Mesenchymal stem cell (in vitro differentiated cells and primary cell): Measurements from ENCODE around the gene PSME4.
"Not testable (repeated sequence)": the region's sequence is repeated elsewhere in the genome, so short reads cannot be mapped to it uniquely, and the experiment has no call there.

Experiments
- DNase-seq: peaks from one replicate; pipeline ENCODE4 v3.0.0-alpha.2; 2013
- H2AFZ ChIP-seq: one replicate; pipeline ENCODE4 v1.6.1; 2013; ENCODE audit warnings: low read depth, mild to moderate bottlenecking, control low read depth, inconsistent platforms, low read length, moderate library complexity
- H2AK5ac ChIP-seq: 2 replicates; pipeline ENCODE4 v1.6.1; 2013; ENCODE audit warnings: low read length, moderate library complexity, mild to moderate bottlenecking, inconsistent platforms; ENCODE audit not compliant: severe bottlenecking
- H2BK120ac ChIP-seq: one replicate; pipeline ENCODE4 v1.6.1; 2013; ENCODE audit warnings: low read depth, mild to moderate bottlenecking, inconsistent platforms, low read length, moderate library complexity
- H2BK12ac ChIP-seq, 2 experiments: one replicate each; pipeline ENCODE4 v1.6.1; 2013; ENCODE audit warnings: inconsistent platforms in 2 of 2, low read length in 2 of 2, mild to moderate bottlenecking in 2 of 2, moderate library complexity in 2 of 2, control low read depth in 1 of 2
- H2BK15ac ChIP-seq: one replicate; pipeline ENCODE4 v1.6.1; 2013; ENCODE audit warnings: mild to moderate bottlenecking, low read depth, inconsistent platforms; ENCODE audit not compliant: poor library complexity, severe bottlenecking
- H2BK5ac ChIP-seq: 2 replicates; pipeline ENCODE4 v1.6.1; 2013; ENCODE audit warnings: low read depth, mild to moderate bottlenecking, low read length, control low read depth, inconsistent platforms; ENCODE audit not compliant: poor library complexity, severe bottlenecking
- H3K14ac ChIP-seq, 2 experiments: one replicate each; pipeline ENCODE4 v1.6.1; 2013; ENCODE audit warnings: inconsistent platforms in 2 of 2, low read length in 2 of 2, control low read depth in 1 of 2, mild to moderate bottlenecking in 1 of 2, moderate library complexity in 1 of 2
- H3K18ac ChIP-seq, 2 experiments: one replicate each; pipeline ENCODE4 v1.6.1; 2013; ENCODE audit warnings: inconsistent platforms in 2 of 2, low read length in 2 of 2, control low read depth in 1 of 2, low read depth in 1 of 2, mild to moderate bottlenecking in 1 of 2
- H3K23ac ChIP-seq, 2 experiments: one replicate each; pipeline ENCODE4 v1.6.1; 2013; ENCODE audit warnings: inconsistent platforms in 2 of 2, low read length in 2 of 2, mild to moderate bottlenecking in 2 of 2, moderate library complexity in 2 of 2, control low read depth in 1 of 2
- H3K27ac ChIP-seq: 2 replicates; pipeline ENCODE4 v1.5.1; 2013; ENCODE audit warnings: mild to moderate bottlenecking, moderate library complexity, low read length, control low read depth, inconsistent platforms; ENCODE audit not compliant: poor library complexity, severe bottlenecking
- H3K27me3 ChIP-seq, 2 experiments: 2 replicates each; pipeline versions ENCODE4 v1.6.1 to v1.7.0; 2013; ENCODE audit warnings: low read length in 2 of 2, mild to moderate bottlenecking in 2 of 2, moderate library complexity in 2 of 2, control low read depth in 1 of 2, inconsistent platforms in 1 of 2; ENCODE audit not compliant: control insufficient read depth in 1 of 2, insufficient read depth in 1 of 2
- H3K36me3 ChIP-seq, 2 experiments: 2 replicates each; pipeline versions ENCODE4 v1.6.1 to v1.7.0; 2013; ENCODE audit warnings: low read length in 2 of 2, control low read depth in 1 of 2, inconsistent platforms in 1 of 2, low read depth in 1 of 2, mild to moderate bottlenecking in 1 of 2; ENCODE audit not compliant: insufficient read depth in 2 of 2, control insufficient read depth in 1 of 2
- H3K4ac ChIP-seq, 2 experiments: one replicate each; pipeline ENCODE4 v1.6.1; 2013; ENCODE audit warnings: inconsistent platforms in 2 of 2, low read length in 2 of 2, mild to moderate bottlenecking in 2 of 2, moderate library complexity in 2 of 2, control low read depth in 1 of 2, low read depth in 1 of 2
- H3K4me1 ChIP-seq: 2 replicates; pipeline ENCODE4 v1.6.1; 2013; ENCODE audit warnings: low read depth, low read length, control low read depth; ENCODE audit not compliant: control insufficient read depth, insufficient read depth
- H3K4me2 ChIP-seq: 2 replicates; pipeline ENCODE4 v1.6.1; 2013; ENCODE audit warnings: low read length, mild to moderate bottlenecking, inconsistent platforms; ENCODE audit not compliant: poor library complexity, severe bottlenecking
- H3K4me3 ChIP-seq, 2 experiments: 2 replicates each; pipeline versions ENCODE4 v1.5.1 to v1.7.0; 2013; ENCODE audit warnings: low read length in 2 of 2, mild to moderate bottlenecking in 2 of 2, control low read depth in 1 of 2, low read depth in 1 of 2; ENCODE audit not compliant: insufficient read depth in 1 of 2
- H3K79me1 ChIP-seq: replicated peaks from 2 replicates; pipeline ENCODE4 v1.6.1; 2013; ENCODE audit warnings: mild to moderate bottlenecking, control low read depth, low read length, inconsistent platforms; ENCODE audit not compliant: poor library complexity, severe bottlenecking
- H3K9ac ChIP-seq: 2 replicates; pipeline ENCODE4 v1.7.0; 2013; ENCODE audit warnings: mild to moderate bottlenecking, low read length, moderate library complexity
- H3K9me3 ChIP-seq: 2 replicates; pipeline ENCODE4 v1.7.0; 2013; ENCODE audit warnings: mild to moderate bottlenecking, low read length; ENCODE audit not compliant: control insufficient read depth
- H4K8ac ChIP-seq: one replicate; pipeline ENCODE4 v1.6.1; 2013; ENCODE audit warnings: inconsistent platforms, mild to moderate bottlenecking, low read length, moderate library complexity
- H4K91ac ChIP-seq: one replicate; pipeline ENCODE4 v1.6.1; 2013; ENCODE audit warnings: mild to moderate bottlenecking, low read length, inconsistent platforms
- WGBS: methylation state at CpG from one replicate; pipeline ENCODE4 v1.1.7; 2013; ENCODE audit warnings: mixed read lengths; 5-methylcytosine and 5-hydroxymethylcytosine counted together

PSME4 gene

DNA sequence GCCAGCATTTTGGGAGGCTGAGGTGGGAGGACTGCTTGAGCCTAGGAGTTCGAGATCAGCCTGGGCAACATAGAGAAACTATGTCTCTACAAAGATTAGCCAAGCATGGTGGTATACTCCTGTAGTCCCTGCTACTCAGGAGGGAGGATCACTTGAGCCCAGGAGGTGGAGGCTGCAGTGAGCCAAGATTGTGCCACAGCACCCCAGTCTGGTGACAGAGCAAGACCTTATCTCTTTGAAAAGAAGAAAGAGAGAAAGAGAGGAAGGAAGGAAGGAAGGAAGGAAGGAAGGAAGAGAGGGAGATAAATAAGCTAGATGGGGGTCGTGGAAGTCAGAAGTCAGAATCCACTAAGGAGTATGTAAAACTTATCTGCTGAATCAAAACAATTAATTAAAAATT is 127.2 kb downstream of the PSME4 start:
- H2AK5ac ChIP-seq: no peak overlapping the region
- H3K14ac ChIP-seq: no peak overlapping the region
- H2BK120ac ChIP-seq: no peak overlapping the region
- H2BK5ac ChIP-seq: no peak overlapping the region
- H3K4ac ChIP-seq: no peak overlapping the region
- no peak overlapping the region for H3K9ac ChIP-seq
- no peak overlapping the region for H3K4me2 ChIP-seq
- H2BK12ac ChIP-seq: no peak overlapping the region
- H3K4me1 ChIP-seq: no peaks in the 10 kb centered on the region
- DNase-seq: no peak
- no peak overlapping the region for H4K91ac ChIP-seq
- H2AFZ ChIP-seq: no peak overlapping the region
- H3K36me3 ChIP-seq: peaks cover 0 to 7% of the 10 kb centered on the region in 2 experiments
- H3K23ac ChIP-seq: no peak overlapping the region
- H3K18ac ChIP-seq: no peak overlapping the region
- peaks cover 2% of the 10 kb centered on the region for H3K9me3 ChIP-seq
- H3K79me1 ChIP-seq: no peaks in the 10 kb centered on the region
- WGBS: 84% methylated on average over 1 of the region's 2 CpGs
- H3K27ac ChIP-seq: no peak overlapping the region
- H3K4me3 ChIP-seq: no peak overlapping the region
- H4K8ac ChIP-seq: no peak overlapping the region
- no peak overlapping the region for H2BK15ac ChIP-seq
- no peaks in the 10 kb centered on the region for H3K27me3 ChIP-seq

DNA sequence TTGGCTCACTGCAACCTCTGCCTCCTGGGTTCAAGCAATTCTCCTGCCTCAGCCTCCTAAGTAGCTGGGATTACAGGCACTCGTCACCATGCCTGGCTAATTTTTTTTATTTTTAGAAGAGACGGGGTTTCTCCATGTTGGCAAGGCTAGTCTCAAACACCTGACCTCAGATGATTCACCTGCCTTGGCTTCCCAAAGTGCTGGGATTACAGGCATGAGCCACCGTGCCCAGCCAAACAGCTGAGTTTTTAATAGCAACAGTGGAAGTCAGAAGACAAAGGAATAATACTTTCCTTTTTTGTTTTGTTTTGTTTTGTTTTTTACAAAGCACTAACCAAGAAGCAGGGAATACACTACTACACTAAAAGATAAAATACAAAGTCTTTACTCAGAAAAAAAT is 127.9 kb downstream of the PSME4 start:
- no peak for DNase-seq
- no peak overlapping the region for H2BK15ac ChIP-seq
- no peak overlapping the region for H2BK5ac ChIP-seq
- H3K4me1 ChIP-seq: no peaks in the 10 kb centered on the region
- no peaks in the 10 kb centered on the region for H3K27me3 ChIP-seq
- peaks cover 2% of the 10 kb centered on the region for H3K9me3 ChIP-seq
- no peak overlapping the region for H4K8ac ChIP-seq
- peaks cover 0 to 2% of the 10 kb centered on the region in 2 experiments for H3K36me3 ChIP-seq
- no peak overlapping the region for H3K4me3 ChIP-seq
- H3K18ac ChIP-seq: no peak overlapping the region
- no peak overlapping the region for H3K14ac ChIP-seq
- H3K4me2 ChIP-seq: no peak overlapping the region
- no peak overlapping the region for H2BK120ac ChIP-seq
- H3K4ac ChIP-seq: no peak overlapping the region
- no peak overlapping the region for H2AFZ ChIP-seq
- H2AK5ac ChIP-seq: no peak overlapping the region
- H3K79me1 ChIP-seq: no peaks in the 10 kb centered on the region
- no peak overlapping the region for H2BK12ac ChIP-seq
- 89% methylated on average over 3 of the region's 3 CpGs for WGBS
- no peak overlapping the region for H3K23ac ChIP-seq
- H3K9ac ChIP-seq: no peak overlapping the region
- H3K27ac ChIP-seq: no peak overlapping the region
- no peak overlapping the region for H4K91ac ChIP-seq

DNA sequence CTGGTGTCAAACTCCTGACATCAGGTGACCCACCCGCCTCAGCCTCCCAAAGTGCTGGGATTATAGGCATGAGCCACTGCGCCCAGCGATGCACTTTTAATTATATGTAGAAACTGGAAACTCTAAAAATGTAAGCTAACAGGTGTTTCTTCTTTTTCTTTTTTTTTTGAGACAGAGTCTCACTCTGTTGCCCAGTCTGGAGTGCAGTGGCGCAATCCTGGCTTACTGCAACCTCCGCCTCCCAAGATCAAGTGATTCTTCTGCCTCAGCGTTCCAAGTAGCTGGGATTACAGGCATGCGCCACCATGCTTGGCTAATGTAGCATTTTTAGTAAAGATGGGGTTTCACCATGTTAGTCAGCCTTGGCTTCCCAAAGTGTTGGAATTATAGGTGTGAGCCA is 129.1 kb downstream of the PSME4 start:
- not testable (repeated sequence) for H3K23ac ChIP-seq, H3K9ac ChIP-seq, H3K4me2 ChIP-seq, H2BK5ac ChIP-seq, H3K27ac ChIP-seq, DNase-seq, H3K79me1 ChIP-seq, H4K8ac ChIP-seq, H2BK120ac ChIP-seq, H2AFZ ChIP-seq, H3K36me3 ChIP-seq, H3K18ac ChIP-seq, H3K14ac ChIP-seq, H3K4me1 ChIP-seq, H3K4me3 ChIP-seq, H4K91ac ChIP-seq, H3K4ac ChIP-seq, H2BK12ac ChIP-seq, H3K27me3 ChIP-seq, H3K9me3 ChIP-seq, H2BK15ac ChIP-seq, H2AK5ac ChIP-seq
- WGBS: 98% methylated on average over 5 of the region's 7 CpGs

DNA sequence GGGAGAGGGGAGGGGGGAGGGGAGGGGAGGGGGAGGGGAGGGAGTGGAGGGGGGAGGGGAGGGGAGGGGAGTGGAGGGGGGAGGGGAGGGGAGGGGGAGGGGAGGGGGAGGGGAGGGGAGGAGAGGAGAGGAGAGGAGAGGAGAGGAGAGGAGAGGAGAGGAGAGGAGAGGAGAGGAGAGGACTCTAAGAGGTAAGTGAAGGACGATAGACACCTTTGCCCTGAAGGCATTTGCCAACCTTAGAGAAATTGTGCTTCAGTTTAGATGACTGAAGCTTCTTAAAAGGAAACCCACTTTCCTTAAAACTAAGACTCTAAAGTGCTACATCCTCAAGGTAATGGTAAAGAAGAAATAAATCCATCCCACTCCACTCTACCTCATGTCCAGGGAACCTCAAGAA is 130.2 kb downstream of the PSME4 start:
- Histone ChIP-seq H3K18ac (no peak overlapping the region), H4K91ac (no peak overlapping the region), H2BK15ac (no peak overlapping the region), H3K23ac (no peak overlapping the region), H3K4ac (no peak overlapping the region), H3K36me3 (peaks cover 0 to 5% of the 10 kb centered on the region in 2 experiments), H3K79me1 (no peaks in the 10 kb centered on the region), H3K4me2 (no peak overlapping the region), H4K8ac (no peak overlapping the region), H2BK5ac (no peak overlapping the region), H3K4me1 (no peaks in the 10 kb centered on the region), H3K9ac (no peak overlapping the region), H3K14ac (no peak overlapping the region), H3K4me3 (no peak overlapping the region), H2BK12ac (no peak overlapping the region), H3K27me3 (no peaks in the 10 kb centered on the region), H2AK5ac (no peak overlapping the region), H2AFZ (no peak overlapping the region), H3K9me3 (peaks cover 2% of the 10 kb centered on the region), H2BK120ac (no peak overlapping the region), H3K27ac (no peak overlapping the region)
- no peak for DNase-seq
- no CpG with 5 or more reads among the region's 1 CpG for WGBS
